WERI-Rb-1 (cell line): ENCODE results near the gene LRRC41.

Source experiments
- DNase-seq: peaks from one replicate; pipeline ENCODE4 v3.0.0-alpha.2; 2020
- H3K27ac ChIP-seq: fragments of 250-450 bp; sonication (Bioruptor Pico); 2 replicates; pipeline ENCODE4 v1.5.1; 2020; ENCODE audit warnings: mild to moderate bottlenecking, moderate library complexity
- H3K27me3 ChIP-seq: fragments of 250-450 bp; sonication (Bioruptor Pico); 2 replicates; pipeline ENCODE4 v1.5.1; 2021; ENCODE audit warnings: mild to moderate bottlenecking, low read depth, moderate library complexity; ENCODE audit not compliant: insufficient read depth, severe bottlenecking
- H3K36me3 ChIP-seq: fragments of 250-450 bp; sonication (Bioruptor Pico); 2 replicates; pipeline ENCODE4 v1.5.1; 2020; ENCODE audit warnings: mild to moderate bottlenecking, moderate library complexity
- H3K4me3 ChIP-seq: 2 replicates; pipeline ENCODE4 v1.5.1; 2011; ENCODE audit warnings: low read depth, mild to moderate bottlenecking, control low read depth, low read length
- H3K9me3 ChIP-seq: fragments of 250-450 bp; sonication (Bioruptor Pico); 2 replicates; pipeline ENCODE4 v1.5.1; 2021; ENCODE audit warnings: mild to moderate bottlenecking, moderate library complexity; ENCODE audit not compliant: severe bottlenecking
- CTCF ChIP-seq: IDR thresholded peaks from 2 replicates; pipeline ENCODE4 v1.5.1; 2011; ENCODE audit warnings: low read depth, mild to moderate bottlenecking, control low read depth, inconsistent platforms, low read length

Gene LRRC41

GRCh38 chr1:46303872-46304326 lies 483 bp upstream of the LRRC41 start:
- no peak for TF ChIP-seq CTCF
- peak overlapping the region; percentile 99 for H3K27ac ChIP-seq
- DNase-seq = no peak
- peaks cover 32% of the 10 kb centered on the region for H3K36me3 ChIP-seq
- H3K4me3 ChIP-seq = peak overlapping the region; percentile 98
- no peaks in the 10 kb centered on the region for H3K27me3 ChIP-seq
- no peaks in the 10 kb centered on the region for H3K9me3 ChIP-seq

GRCh38 chr1:46302641-46303037 lies 777 bp downstream of the LRRC41 start:
- H3K27me3 ChIP-seq = no peaks in the 10 kb centered on the region
- TF ChIP-seq CTCF = no peak
- no peaks in the 10 kb centered on the region for H3K9me3 ChIP-seq
- no peak for DNase-seq
- peak overlapping the region; percentile 98 for H3K4me3 ChIP-seq
- H3K27ac ChIP-seq = peak overlapping the region; percentile 99
- H3K36me3 ChIP-seq = peaks cover 34% of the 10 kb centered on the region

- Histone ChIP-seq H3K27ac (peak overlapping the region; percentile 99), H3K27me3 (no peaks in the 10 kb centered on the region), H3K4me3 (peak overlapping the region; percentile 98), H3K36me3 (peaks cover 34% of the 10 kb centered on the region), H3K9me3 (no peaks in the 10 kb centered on the region)
- peak; percentile 36; the same call in 1 of the 2 replicates for TF ChIP-seq CTCF
- peak; percentile 59 for DNase-seq
Observed at GRCh38 chr1:46301808-46302640, 1.4 kb downstream of the LRRC41 start.

GRCh38 chr1:46301406-46301807 lies 2.0 kb downstream of the LRRC41 start:
- peaks cover 34% of the 10 kb centered on the region for H3K36me3 ChIP-seq
- H3K27ac ChIP-seq = peak overlapping the region; percentile 99
- DNase-seq = no peak
- H3K4me3 ChIP-seq = peak overlapping the region; percentile 98
- no peaks in the 10 kb centered on the region for H3K9me3 ChIP-seq
- no peak for TF ChIP-seq CTCF
- H3K27me3 ChIP-seq = no peaks in the 10 kb centered on the region

- peaks cover 36% of the 10 kb centered on the region for H3K36me3 ChIP-seq
Observed at GRCh38 chr1:46300673-46301405, 2.6 kb downstream of the LRRC41 start.

More at GRCh38 chr1:46300673-46301405, 2.6 kb downstream of the LRRC41 start:
- DNase-seq = no peak
- H3K27me3 ChIP-seq = no peaks in the 10 kb centered on the region
- no peaks in the 10 kb centered on the region for H3K9me3 ChIP-seq
- peak overlapping the region; percentile 99 for H3K27ac ChIP-seq
- TF ChIP-seq CTCF = no peak
- H3K4me3 ChIP-seq = peak overlapping the region; percentile 98
